Esophagus muscularis mucosa (tissue), 4 donors: ENCODE data around the gene DPP9. TPM values are rescaled to one million over a fixed set of nuclear protein-coding genes. Genes with fewer than 3 reads are reported as not detected.
"Not testable (repeated sequence)": the region's sequence is repeated elsewhere in the genome, so short reads cannot be mapped to it uniquely, and the experiment has no call there.

Source experiments
- DNase-seq: peaks from one replicate; pipeline ENCODE4 v3.0.0-alpha.2; 2017; ENCODE audit errors: extremely low spot score
- H3K27ac ChIP-seq, 4 donors: fragments of 200-600 bp; sonication (generic); replicated peaks in 1 of 4; 1 replicate in 3 of 4; 2 replicates in 1 of 4; pipeline ENCODE4 v1.5.1; 2016 to 2019; ENCODE audit warnings: mild to moderate bottlenecking in 1 of 4
- H3K27me3 ChIP-seq, 4 donors: fragments of 200-600 bp; sonication (generic); one replicate each; pipeline versions ENCODE4 v1.5.1 to v1.6.0; 2016 to 2019
- H3K36me3 ChIP-seq, 4 donors: fragments of 200-600 bp; sonication (generic); one replicate each; pipeline ENCODE4 v1.5.1; 2016 to 2019
- H3K4me1 ChIP-seq, 4 donors: fragments of 200-600 bp; sonication (generic); one replicate each; pipeline ENCODE4 v1.5.1; 2016 to 2019
- H3K4me3 ChIP-seq, 4 donors: fragments of 200-600 bp; sonication (generic); 1 replicate in 2 of 4; 2 replicates in 2 of 4; pipeline ENCODE4 v1.5.1; 2016 to 2019; ENCODE audit warnings: mild to moderate bottlenecking in 4 of 4, moderate library complexity in 1 of 4
- H3K9me3 ChIP-seq, 4 donors: fragments of 200-600 bp; sonication (generic); 1 replicate in 3 of 4; 2 replicates in 1 of 4; pipeline ENCODE4 v1.5.1; 2016 to 2019
- EP300 ChIP-seq: sonication (generic); formaldehyde crosslinking; IDR thresholded peaks from one replicate; pipeline ENCODE4 v1.6.1; 2017; ENCODE audit warnings: antibody characterized with exemption
- POLR2A ChIP-seq: fragments of 450-650 bp; IDR thresholded peaks from one replicate; pipeline ENCODE4 v1.6.1; 2017; ENCODE audit warnings: antibody characterized with exemption, moderate library complexity, mild to moderate bottlenecking, low read depth
- POLR2AphosphoS5 ChIP-seq, 2 donors: sonication (generic); formaldehyde crosslinking; IDR thresholded peaks; one replicate each; pipeline ENCODE4 v1.6.1; 2017; ENCODE audit warnings: antibody characterized with exemption in 2 of 2
- WGBS: methylation state at CpG from one replicate; pipeline ENCODE4 v1.1.5; 2018; 5-methylcytosine and 5-hydroxymethylcytosine counted together
- intact Hi-C: fragments of 100-400 bp; cut with DNase I; formaldehyde crosslinking; loops from one replicate; pipeline ENCODE4 v1.15.1; 2023
- total RNA-seq, 4 donors: library from RNA; depleted of rRNA; stranded (reverse); fragments of >200 nt; gene quantifications; one replicate each; pipeline versions ENCODE4 v1.1.0 to v1.2.1, GENCODE V29; 2016
- TF ChIP-seq, protein P1 (sequence below), 3 experiments: fragments of 200-600 bp in 2 of 3; fragments of 450-650 bp in 1 of 3; sonication (generic) in 2 of 3; IDR thresholded peaks; one replicate each; pipeline ENCODE4 v1.5.1; 2017 to 2019; ENCODE audit warnings: antibody characterized with exemption in 3 of 3, mild to moderate bottlenecking in 2 of 3, moderate library complexity in 1 of 3

The DPP9 gene
- total RNA-seq, 4 donors from 2014 or later: 42.4 to 106 (median 56.0) TPM

DNA sequence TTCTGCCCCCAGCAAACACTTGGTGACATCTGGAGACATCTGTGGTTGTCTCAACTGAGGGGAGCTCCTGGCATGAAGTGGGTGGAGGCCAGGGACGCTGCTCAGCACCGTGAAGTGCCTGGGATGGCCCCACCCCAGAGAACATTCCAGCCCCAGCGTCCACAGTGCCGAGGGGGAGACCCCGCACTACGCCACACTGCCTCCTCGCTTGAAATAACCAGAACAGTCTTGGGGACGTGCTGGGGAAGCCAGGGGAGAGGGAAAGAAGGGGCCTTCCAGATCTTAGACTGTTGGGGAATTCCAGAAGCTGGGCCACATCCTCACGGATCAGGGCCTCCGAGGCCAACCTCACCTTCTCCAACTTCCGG, 4.2 kb downstream of the DPP9 start:
- TF ChIP-seq EP300 (no peak), POLR2A (no peak), POLR2AphosphoS5 (IDR thresholded peaks at IDR 0.05) (no peak)
- TF ChIP-seq, protein P1, sequence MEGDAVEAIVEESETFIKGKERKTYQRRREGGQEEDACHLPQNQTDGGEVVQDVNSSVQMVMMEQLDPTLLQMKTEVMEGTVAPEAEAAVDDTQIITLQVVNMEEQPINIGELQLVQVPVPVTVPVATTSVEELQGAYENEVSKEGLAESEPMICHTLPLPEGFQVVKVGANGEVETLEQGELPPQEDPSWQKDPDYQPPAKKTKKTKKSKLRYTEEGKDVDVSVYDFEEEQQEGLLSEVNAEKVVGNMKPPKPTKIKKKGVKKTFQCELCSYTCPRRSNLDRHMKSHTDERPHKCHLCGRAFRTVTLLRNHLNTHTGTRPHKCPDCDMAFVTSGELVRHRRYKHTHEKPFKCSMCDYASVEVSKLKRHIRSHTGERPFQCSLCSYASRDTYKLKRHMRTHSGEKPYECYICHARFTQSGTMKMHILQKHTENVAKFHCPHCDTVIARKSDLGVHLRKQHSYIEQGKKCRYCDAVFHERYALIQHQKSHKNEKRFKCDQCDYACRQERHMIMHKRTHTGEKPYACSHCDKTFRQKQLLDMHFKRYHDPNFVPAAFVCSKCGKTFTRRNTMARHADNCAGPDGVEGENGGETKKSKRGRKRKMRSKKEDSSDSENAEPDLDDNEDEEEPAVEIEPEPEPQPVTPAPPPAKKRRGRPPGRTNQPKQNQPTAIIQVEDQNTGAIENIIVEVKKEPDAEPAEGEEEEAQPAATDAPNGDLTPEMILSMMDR (IDR thresholded peaks at IDR 0.05): no peak
- DNase-seq: no peak
- 85% methylated on average over 11 of the region's 11 CpGs for WGBS
- Histone ChIP-seq H3K27ac (no peak overlapping the region), H3K4me3 (no peak overlapping the region), H3K36me3 (peaks cover 35 to 76% (median 64%) of the 10 kb centered on the region in 4 donors), H3K9me3 (no peaks in the 10 kb centered on the region), H3K4me1 (peaks cover 16 to 38% (median 27%) of the 10 kb centered on the region in 4 donors), H3K27me3 (no peaks in the 10 kb centered on the region)
- intact Hi-C loops: no loop called here

DNA sequence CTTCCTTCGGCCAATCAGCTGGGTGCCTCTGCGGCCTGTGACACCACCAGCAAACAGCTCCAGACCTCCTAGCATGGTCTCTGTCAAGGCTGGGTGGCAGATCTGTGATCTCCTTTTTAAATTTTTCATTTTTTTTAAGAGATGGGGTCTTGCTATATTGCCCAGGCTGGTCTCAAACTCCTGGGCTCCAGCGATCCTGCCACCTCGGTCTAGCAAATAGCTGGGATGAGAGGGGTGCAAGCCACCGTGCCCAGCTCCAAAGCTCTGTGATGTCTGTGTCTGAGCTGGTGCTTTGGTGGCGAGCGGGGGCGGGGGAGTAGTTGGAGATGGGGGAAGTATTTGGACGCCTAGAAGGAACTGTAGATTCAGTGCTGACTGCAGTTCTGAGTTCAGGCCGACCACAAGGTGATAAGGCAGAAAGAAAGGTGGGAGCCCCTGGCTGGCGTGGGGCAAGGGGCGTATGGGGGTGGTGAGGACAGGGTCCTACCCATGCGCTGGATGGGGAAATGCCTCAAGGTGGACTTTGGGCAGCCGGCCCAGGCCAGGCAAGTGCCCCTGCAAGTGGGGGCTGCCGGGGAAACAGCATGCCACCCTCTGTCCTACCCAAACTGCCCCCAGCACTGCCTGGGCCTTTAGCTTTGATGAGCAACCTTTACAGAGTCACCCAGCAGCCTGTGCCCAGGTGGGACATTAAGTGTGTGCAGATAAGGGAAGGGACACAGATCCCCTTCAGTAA, 5.5 kb downstream of the DPP9 start:
- 84% methylated on average over 15 of the region's 15 CpGs for WGBS
- intact Hi-C loops: no loop called here
- no peak overlapping the region for H3K4me3 ChIP-seq
- H3K36me3 ChIP-seq: peaks cover 42 to 89% (median 77%) of the 10 kb centered on the region in 4 donors
- H3K27me3 ChIP-seq: no peaks in the 10 kb centered on the region
- DNase-seq: no peak
- TF ChIP-seq POLR2A: no peak
- no peak for TF ChIP-seq POLR2AphosphoS5 (IDR thresholded peaks at IDR 0.05)
- H3K9me3 ChIP-seq: no peaks in the 10 kb centered on the region
- peaks cover 25 to 46% (median 37%) of the 10 kb centered on the region in 4 donors for H3K4me1 ChIP-seq
- no peak overlapping the region for H3K27ac ChIP-seq

GRCh38 chr19:4717191-4717965, 6.3 kb downstream of the DPP9 start:
- Histone ChIP-seq H3K9me3 (no peaks in the 10 kb centered on the region), H3K27me3 (no peaks in the 10 kb centered on the region), H3K36me3 (peaks cover 42 to 97% (median 85%) of the 10 kb centered on the region in 4 donors), H3K27ac (no peak overlapping the region), H3K4me3 (no peak overlapping the region), H3K4me1 (peaks cover 27 to 42% (median 36%) of the 10 kb centered on the region in 4 donors)
- intact Hi-C loops: no loop called here
- DNase-seq: no peak
- no peak for TF ChIP-seq EP300
- no peak for TF ChIP-seq POLR2A
- no peak for TF ChIP-seq POLR2AphosphoS5 (IDR thresholded peaks at IDR 0.05)
- TF ChIP-seq, protein P1 (IDR thresholded peaks at IDR 0.05): no peak
- WGBS: 84% methylated on average over 19 of the region's 23 CpGs

DNA sequence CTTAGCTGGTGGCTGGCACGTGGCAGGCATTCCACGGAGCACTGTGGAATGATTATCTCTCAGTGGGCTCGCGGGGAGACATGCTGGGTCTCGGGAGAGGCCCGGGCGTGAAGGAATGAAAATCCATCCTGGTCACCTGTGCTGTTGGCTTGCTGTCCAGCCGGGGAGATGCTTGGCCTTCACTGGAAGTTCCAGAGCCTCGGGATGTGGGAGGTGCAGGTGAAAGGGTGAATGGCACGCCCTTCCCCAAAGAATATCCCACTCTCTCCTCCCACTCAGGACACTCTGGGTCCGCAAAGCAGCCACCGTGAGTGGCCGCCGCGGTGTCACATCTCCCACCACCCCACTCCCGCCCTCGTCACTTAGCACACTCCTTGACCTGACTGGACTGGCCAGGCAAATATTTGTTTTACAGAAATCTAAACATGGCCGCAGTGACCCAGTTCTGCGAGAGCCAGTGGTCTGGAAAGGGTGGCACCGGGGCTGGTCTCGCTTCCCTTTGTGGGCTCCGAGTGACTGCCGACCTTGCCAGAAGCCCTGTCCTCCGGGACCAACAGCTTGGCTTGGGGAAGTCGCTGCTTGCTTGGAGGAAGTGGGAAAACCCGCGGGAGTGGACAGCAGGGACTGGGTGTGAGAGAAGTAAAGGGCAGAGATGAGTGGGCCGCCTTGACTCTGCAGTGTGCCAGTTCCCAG, 8.0 kb downstream of the DPP9 start:
- peak overlapping the region in 2 of 4 donors; percentile 2 to 10 for H3K27ac ChIP-seq
- 86% methylated on average over 28 of the region's 28 CpGs for WGBS
- TF ChIP-seq POLR2AphosphoS5 (IDR thresholded peaks at IDR 0.05) (no peak), EP300 (no peak), POLR2A (no peak)
- TF ChIP-seq, protein P1 (IDR thresholded peaks at IDR 0.05): no peak
- H3K27me3 ChIP-seq: no peaks in the 10 kb centered on the region
- no peaks in the 10 kb centered on the region for H3K9me3 ChIP-seq
- intact Hi-C loops: no loop called here
- no peak overlapping the region for H3K4me3 ChIP-seq
- DNase-seq: no peak
- peaks cover 54 to 97% (median 89%) of the 10 kb centered on the region in 4 donors for H3K36me3 ChIP-seq
- H3K4me1 ChIP-seq: peaks cover 21 to 25% (median 22%) of the 10 kb centered on the region in 4 donors

- DNase-seq, H3K4me3 ChIP-seq, intact Hi-C loops, H3K27me3 ChIP-seq, H3K9me3 ChIP-seq: not testable (repeated sequence)
- peak overlapping the region in 2 of 4 donors; percentile 2 to 10 for H3K27ac ChIP-seq
- WGBS: 96% methylated on average over 6 of the region's 6 CpGs
- H3K4me1 ChIP-seq: peaks cover 19 to 26% (median 22%) of the 10 kb centered on the region in 4 donors
- peaks cover 55 to 97% (median 90%) of the 10 kb centered on the region in 4 donors for H3K36me3 ChIP-seq
Measured at GRCh38 chr19:4715178-4715528, 8.5 kb downstream of the DPP9 start.
